ENCODE measurements around the gene MRTFA.

MRTFA gene

DNA sequence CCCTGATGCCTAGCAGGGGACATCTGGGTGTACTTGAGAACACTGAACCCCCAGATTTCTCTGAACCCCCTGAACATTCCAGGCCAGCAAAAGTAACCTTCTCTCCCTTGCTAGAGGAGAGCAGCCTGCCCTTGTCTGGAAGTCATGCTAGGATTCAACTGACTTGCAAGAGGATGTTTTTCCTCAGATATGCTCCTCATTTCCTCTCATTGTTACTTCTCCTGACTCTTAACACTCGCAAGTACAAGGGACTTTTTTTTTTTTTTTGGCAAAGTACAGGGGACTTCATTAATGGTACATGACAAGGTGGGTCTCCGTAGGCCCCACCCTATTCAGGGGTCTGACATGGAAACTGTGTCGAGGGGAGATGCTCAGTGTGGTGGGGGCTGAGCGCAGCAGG is 36.5 kb upstream of the MRTFA start:
- H3K36me3 ChIP-seq (replicated peaks in 1 of 2; ENCODE audit: control insufficient read depth in 2 of 2, insufficient read depth in 2 of 2, low read length in 2 of 2) = no peaks in the 10 kb centered on the region
- DNase-seq (ENCODE audit: low spot score) = no peak
- no CpG with 5 or more reads among the region's 4 CpGs for WGBS, 2 donors (ENCODE audit: extremely low coverage in 2 of 2, insufficient read length in 2 of 2, insufficient replicate concordance in 1 of 2)
- H2BK15ac ChIP-seq (ENCODE audit: low read length) = no peak overlapping the region
- peak overlapping the region; percentile 6 for H3K23ac ChIP-seq (ENCODE audit: low read depth, low read length, poor library complexity)
- no peak overlapping the region for H2BK5ac ChIP-seq (ENCODE audit: low read length)
- no peak overlapping the region for H4K8ac ChIP-seq (ENCODE audit: low read depth, low read length)
- no peak overlapping the region for H3K4me3 ChIP-seq (ENCODE audit: low read length in 2 of 2)
- H3K79me1 ChIP-seq (ENCODE audit: low read depth, low read length) = no peaks in the 10 kb centered on the region
- no peaks in the 10 kb centered on the region for H3K27me3 ChIP-seq (ENCODE audit: control insufficient read depth in 3 of 3, insufficient read depth in 3 of 3, low read depth in 1 of 3, low read length in 3 of 3)
- H3K27ac ChIP-seq (replicated peaks; ENCODE audit: low read length) = no peak overlapping the region
- no peak overlapping the region for H3K9ac ChIP-seq (ENCODE audit: low read depth, low read length, poor library complexity)
- no peak overlapping the region for H2BK12ac ChIP-seq (ENCODE audit: low read length)
- no peak overlapping the region for H2AK5ac ChIP-seq (ENCODE audit: low read depth, low read length)
- no peak overlapping the region for H2AFZ ChIP-seq (ENCODE audit: low read length)
- H3K4ac ChIP-seq (ENCODE audit: low read length) = no peak overlapping the region
- H3K4me2 ChIP-seq (ENCODE audit: insufficient read depth, low read length, poor library complexity, severe bottlenecking) = no peak overlapping the region
- no peak overlapping the region for H3K14ac ChIP-seq (ENCODE audit: low read length)
- H2BK120ac ChIP-seq (ENCODE audit: low read depth, low read length) = no peak overlapping the region
- H3K18ac ChIP-seq (ENCODE audit: low read length) = no peak overlapping the region
- no peak overlapping the region for H4K91ac ChIP-seq (ENCODE audit: low read depth, low read length, poor library complexity)
- H3K4me1 ChIP-seq (ENCODE audit: control insufficient read depth in 2 of 2, insufficient read depth in 1 of 2, low read depth in 1 of 2, low read length in 2 of 2) = peaks cover 3 to 9% of the 10 kb centered on the region in 2 donors
- H3K9me3 ChIP-seq (replicated peaks in 1 of 2; ENCODE audit: control insufficient read depth in 2 of 2, insufficient read depth in 1 of 2, low read depth in 1 of 2, low read length in 2 of 2) = no peaks in the 10 kb centered on the region

DNA sequence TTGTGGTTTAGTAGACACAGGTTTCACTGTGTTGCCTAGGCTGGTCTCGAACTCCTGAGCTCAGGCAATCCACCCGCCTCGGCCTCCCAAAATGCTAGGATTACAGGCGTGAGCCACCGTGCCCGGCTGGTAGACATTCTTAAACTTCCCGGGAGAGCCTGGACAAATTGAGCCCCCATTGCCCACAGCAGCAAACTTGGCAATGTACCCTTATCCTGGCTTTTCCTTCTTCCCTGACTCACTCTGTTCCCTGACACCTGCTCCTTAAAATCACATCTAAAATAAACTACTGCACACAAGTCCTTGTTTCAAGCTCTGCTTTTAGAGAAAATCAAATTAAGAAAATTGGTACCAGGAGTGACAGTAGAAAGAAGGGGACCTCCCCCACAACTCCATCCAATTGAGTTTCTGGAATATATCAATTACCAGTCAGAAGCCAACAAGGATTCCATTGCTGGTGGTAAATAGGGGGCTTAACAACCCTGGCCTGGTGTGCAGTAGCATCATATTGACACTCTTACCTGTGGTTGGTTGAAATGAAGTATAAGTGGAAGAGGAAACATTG is 35.4 kb upstream of the MRTFA start:
- H2BK5ac ChIP-seq (ENCODE audit: low read length) = no peak overlapping the region
- no peak overlapping the region for H3K4me2 ChIP-seq (ENCODE audit: insufficient read depth, low read length, poor library complexity, severe bottlenecking)
- no peak overlapping the region for H2BK120ac ChIP-seq (ENCODE audit: low read depth, low read length)
- no peak overlapping the region for H3K4me3 ChIP-seq (ENCODE audit: low read length in 2 of 2)
- DNase-seq (ENCODE audit: low spot score) = no peak
- H3K27ac ChIP-seq (replicated peaks; ENCODE audit: low read length) = no peak overlapping the region
- H3K4me1 ChIP-seq (ENCODE audit: control insufficient read depth in 2 of 2, insufficient read depth in 1 of 2, low read depth in 1 of 2, low read length in 2 of 2) = peaks cover 3 to 9% of the 10 kb centered on the region in 2 donors
- H2AFZ ChIP-seq (ENCODE audit: low read length) = no peak overlapping the region
- H2AK5ac ChIP-seq (ENCODE audit: low read depth, low read length) = no peak overlapping the region
- H3K4ac ChIP-seq (ENCODE audit: low read length) = no peak overlapping the region
- no peak overlapping the region for H4K8ac ChIP-seq (ENCODE audit: low read depth, low read length)
- H3K79me1 ChIP-seq (ENCODE audit: low read depth, low read length) = no peaks in the 10 kb centered on the region
- no peaks in the 10 kb centered on the region for H3K27me3 ChIP-seq (ENCODE audit: control insufficient read depth in 3 of 3, insufficient read depth in 3 of 3, low read depth in 1 of 3, low read length in 3 of 3)
- H3K14ac ChIP-seq (ENCODE audit: low read length) = no peak overlapping the region
- H2BK15ac ChIP-seq (ENCODE audit: low read length) = no peak overlapping the region
- no peaks in the 10 kb centered on the region for H3K36me3 ChIP-seq (replicated peaks in 1 of 2; ENCODE audit: control insufficient read depth in 2 of 2, insufficient read depth in 2 of 2, low read length in 2 of 2)
- H3K9ac ChIP-seq (ENCODE audit: low read depth, low read length, poor library complexity) = no peak overlapping the region
- WGBS, 2 donors (ENCODE audit: extremely low coverage in 2 of 2, insufficient read length in 2 of 2, insufficient replicate concordance in 1 of 2) = no CpG with 5 or more reads among the region's 7 CpGs
- H3K23ac ChIP-seq (ENCODE audit: low read depth, low read length, poor library complexity) = no peak overlapping the region
- no peak overlapping the region for H4K91ac ChIP-seq (ENCODE audit: low read depth, low read length, poor library complexity)
- H2BK12ac ChIP-seq (ENCODE audit: low read length) = no peak overlapping the region
- no peak overlapping the region for H3K18ac ChIP-seq (ENCODE audit: low read length)
- no peaks in the 10 kb centered on the region for H3K9me3 ChIP-seq (replicated peaks in 1 of 2; ENCODE audit: control insufficient read depth in 2 of 2, insufficient read depth in 1 of 2, low read depth in 1 of 2, low read length in 2 of 2)

DNA sequence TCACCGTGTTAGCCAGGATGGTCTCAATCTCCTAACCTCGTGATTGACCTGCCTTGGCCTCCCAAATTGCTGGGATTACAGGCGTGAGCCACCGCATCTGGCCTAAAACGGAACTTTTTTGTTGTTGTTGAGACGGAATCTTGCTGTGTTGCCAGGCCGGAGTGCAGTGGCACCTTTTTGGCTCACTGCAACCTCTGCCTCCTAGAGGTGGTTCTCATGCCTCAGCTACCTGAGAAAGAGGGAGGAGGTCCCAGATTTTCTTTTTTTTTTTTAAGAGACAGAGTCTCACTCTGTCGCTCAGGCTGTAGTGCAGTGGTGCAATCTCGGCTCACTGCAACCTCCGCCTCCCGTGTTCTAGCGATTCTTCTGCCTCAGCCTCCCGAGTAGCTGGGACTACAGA is 34.9 kb upstream of the MRTFA start:
- no peak overlapping the region for H3K23ac ChIP-seq (ENCODE audit: low read depth, low read length, poor library complexity)
- H3K4me3 ChIP-seq (ENCODE audit: low read length in 2 of 2) = no peak overlapping the region
- no peak overlapping the region for H2BK12ac ChIP-seq (ENCODE audit: low read length)
- H2AFZ ChIP-seq (ENCODE audit: low read length) = no peak overlapping the region
- H3K14ac ChIP-seq (ENCODE audit: low read length) = no peak overlapping the region
- H3K4me1 ChIP-seq (ENCODE audit: control insufficient read depth in 2 of 2, insufficient read depth in 1 of 2, low read depth in 1 of 2, low read length in 2 of 2) = peaks cover 3 to 9% of the 10 kb centered on the region in 2 donors
- H3K18ac ChIP-seq (ENCODE audit: low read length) = no peak overlapping the region
- no peak overlapping the region for H2AK5ac ChIP-seq (ENCODE audit: low read depth, low read length)
- H2BK5ac ChIP-seq (ENCODE audit: low read length) = no peak overlapping the region
- H3K9me3 ChIP-seq (replicated peaks in 1 of 2; ENCODE audit: control insufficient read depth in 2 of 2, insufficient read depth in 1 of 2, low read depth in 1 of 2, low read length in 2 of 2) = no peaks in the 10 kb centered on the region
- H3K9ac ChIP-seq (ENCODE audit: low read depth, low read length, poor library complexity) = no peak overlapping the region
- no CpG with 5 or more reads among the region's 13 CpGs for WGBS, 2 donors (ENCODE audit: extremely low coverage in 2 of 2, insufficient read length in 2 of 2, insufficient replicate concordance in 1 of 2)
- H3K79me1 ChIP-seq (ENCODE audit: low read depth, low read length) = no peaks in the 10 kb centered on the region
- no peak overlapping the region for H3K4me2 ChIP-seq (ENCODE audit: insufficient read depth, low read length, poor library complexity, severe bottlenecking)
- H3K27me3 ChIP-seq (ENCODE audit: control insufficient read depth in 3 of 3, insufficient read depth in 3 of 3, low read depth in 1 of 3, low read length in 3 of 3) = no peaks in the 10 kb centered on the region
- no peak overlapping the region for H3K27ac ChIP-seq (replicated peaks; ENCODE audit: low read length)
- no peak overlapping the region for H4K91ac ChIP-seq (ENCODE audit: low read depth, low read length, poor library complexity)
- no peaks in the 10 kb centered on the region for H3K36me3 ChIP-seq (replicated peaks in 1 of 2; ENCODE audit: control insufficient read depth in 2 of 2, insufficient read depth in 2 of 2, low read length in 2 of 2)
- H2BK120ac ChIP-seq (ENCODE audit: low read depth, low read length) = no peak overlapping the region
- H4K8ac ChIP-seq (ENCODE audit: low read depth, low read length) = no peak overlapping the region
- H2BK15ac ChIP-seq (ENCODE audit: low read length) = no peak overlapping the region
- no peak overlapping the region for H3K4ac ChIP-seq (ENCODE audit: low read length)
- DNase-seq (ENCODE audit: low spot score) = no peak

DNA sequence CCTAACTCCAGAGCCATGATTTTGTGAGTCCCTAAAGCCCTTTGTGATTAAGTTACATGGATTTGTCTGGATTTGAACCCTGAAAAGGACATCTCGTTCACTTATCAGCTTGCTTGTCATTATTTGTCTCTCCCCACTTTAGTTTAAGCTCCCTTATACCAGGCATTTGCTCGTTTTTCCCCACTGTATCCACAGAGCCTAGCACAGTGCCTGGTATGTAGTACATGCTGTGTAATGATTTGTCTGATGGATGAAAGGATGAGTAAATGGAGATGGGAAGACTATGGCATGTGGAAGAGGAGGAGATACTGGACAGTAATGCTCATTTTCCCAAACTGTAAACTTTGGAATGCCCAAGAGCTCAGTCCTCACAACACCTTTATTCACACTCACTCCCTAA is 33.5 kb upstream of the MRTFA start:
- no peak overlapping the region for H3K23ac ChIP-seq (ENCODE audit: low read depth, low read length, poor library complexity)
- H3K36me3 ChIP-seq (replicated peaks in 1 of 2; ENCODE audit: control insufficient read depth in 2 of 2, insufficient read depth in 2 of 2, low read length in 2 of 2) = no peaks in the 10 kb centered on the region
- no peaks in the 10 kb centered on the region for H3K79me1 ChIP-seq (ENCODE audit: low read depth, low read length)
- WGBS, 2 donors (ENCODE audit: extremely low coverage in 2 of 2, insufficient read length in 2 of 2, insufficient replicate concordance in 1 of 2) = no CpG with 5 or more reads among the region's 2 CpGs
- H3K9me3 ChIP-seq (replicated peaks in 1 of 2; ENCODE audit: control insufficient read depth in 2 of 2, insufficient read depth in 1 of 2, low read depth in 1 of 2, low read length in 2 of 2) = no peaks in the 10 kb centered on the region
- no peak overlapping the region for H3K9ac ChIP-seq (ENCODE audit: low read depth, low read length, poor library complexity)
- H3K4ac ChIP-seq (ENCODE audit: low read length) = no peak overlapping the region
- no peak overlapping the region for H2AFZ ChIP-seq (ENCODE audit: low read length)
- H2BK15ac ChIP-seq (ENCODE audit: low read length) = no peak overlapping the region
- H2AK5ac ChIP-seq (ENCODE audit: low read depth, low read length) = no peak overlapping the region
- H3K18ac ChIP-seq (ENCODE audit: low read length) = no peak overlapping the region
- no peak overlapping the region for H4K8ac ChIP-seq (ENCODE audit: low read depth, low read length)
- no peak overlapping the region for H3K4me2 ChIP-seq (ENCODE audit: insufficient read depth, low read length, poor library complexity, severe bottlenecking)
- DNase-seq (ENCODE audit: low spot score) = no peak
- H3K14ac ChIP-seq (ENCODE audit: low read length) = no peak overlapping the region
- peaks cover 3 to 9% of the 10 kb centered on the region in 2 donors for H3K4me1 ChIP-seq (ENCODE audit: control insufficient read depth in 2 of 2, insufficient read depth in 1 of 2, low read depth in 1 of 2, low read length in 2 of 2)
- no peak overlapping the region for H2BK120ac ChIP-seq (ENCODE audit: low read depth, low read length)
- H3K4me3 ChIP-seq (ENCODE audit: low read length in 2 of 2) = no peak overlapping the region
- no peaks in the 10 kb centered on the region for H3K27me3 ChIP-seq (ENCODE audit: control insufficient read depth in 3 of 3, insufficient read depth in 3 of 3, low read depth in 1 of 3, low read length in 3 of 3)
- H3K27ac ChIP-seq (replicated peaks; ENCODE audit: low read length) = no peak overlapping the region
- H2BK5ac ChIP-seq (ENCODE audit: low read length) = no peak overlapping the region
- H4K91ac ChIP-seq (ENCODE audit: low read depth, low read length, poor library complexity) = no peak overlapping the region
- H2BK12ac ChIP-seq (ENCODE audit: low read length) = no peak overlapping the region
